Measurements from ENCODE around the gene ZNF518B. TPM values are rescaled to one million over a fixed set of nuclear protein-coding genes. Genes with fewer than 3 reads are reported as not detected.
"Not testable (repeated sequence)": the region's sequence is repeated elsewhere in the genome, so short reads cannot be mapped to it uniquely, and the experiment has no call there.

Gene ZNF518B
- polyA plus RNA-seq, 1 donor from 2014 or later = 38.2 TPM

- H3K27ac ChIP-seq (ENCODE audit: low read length) = no peak overlapping the region
- no peak overlapping the region for H2AFZ ChIP-seq (ENCODE audit: low read depth, low read length)
- no peaks in the 10 kb centered on the region for H4K20me1 ChIP-seq (ENCODE audit: insufficient read depth)
- H3K9me2 ChIP-seq (ENCODE audit: insufficient read depth, low read length) = no peaks in the 10 kb centered on the region
- no peak overlapping the region for H3K4me2 ChIP-seq (ENCODE audit: low read length)
- no peaks in the 10 kb centered on the region for H3F3A ChIP-seq (ENCODE audit: insufficient read depth, low read length, poor library complexity, severe bottlenecking)
- TF ChIP-seq CTCF (IDR thresholded peaks at IDR 0.05; ENCODE audit: poor library complexity, severe bottlenecking) (no peak), TAF1 (IDR thresholded peaks at IDR 0.05; ENCODE audit: low read depth) (no peak), EZH2 (IDR thresholded peaks at IDR 0.05; ENCODE audit: borderline replicate concordance, insufficient read depth, low read length, poor library complexity, severe bottlenecking) (no peak), SMC3 (conservative IDR thresholded peaks at IDR 0.05; ENCODE audit: poor library complexity) (no peak), EP300 (conservative IDR thresholded peaks at IDR 0.05; ENCODE audit: poor library complexity, severe bottlenecking) (no peak), POLR2AphosphoS5 (IDR thresholded peaks at IDR 0.05) (no peak), RAD21 (conservative IDR thresholded peaks at IDR 0.05) (no peak), REST (IDR thresholded peaks at IDR 0.05; ENCODE audit: borderline replicate concordance) (no peak), MXI1 (conservative IDR thresholded peaks at IDR 0.05; ENCODE audit: poor library complexity, severe bottlenecking) (no peak)
- no peaks in the 10 kb centered on the region for H3K9me3 ChIP-seq (ENCODE audit: low read length)
- H3K4me3 ChIP-seq (ENCODE audit: low read length) = no peak overlapping the region
- H3K9ac ChIP-seq (ENCODE audit: low read length) = no peak overlapping the region
- H3K27me3 ChIP-seq (ENCODE audit: insufficient read depth, low read depth, low read length) = no peaks in the 10 kb centered on the region
- H3K79me2 ChIP-seq (replicated peaks; ENCODE audit: insufficient read depth, low read length) = no peaks in the 10 kb centered on the region
- H3K36me3 ChIP-seq (ENCODE audit: insufficient read depth, low read length) = peaks cover 2% of the 10 kb centered on the region
These were observed 19.5 kb downstream of the ZNF518B start for GRCh38 chr4:10437735-10438134.

- not testable (repeated sequence) for H3K4me2 ChIP-seq (ENCODE audit: low read length); H3K36me3 ChIP-seq (ENCODE audit: insufficient read depth, low read length); H2AFZ ChIP-seq (ENCODE audit: low read depth, low read length); H3K27ac ChIP-seq (ENCODE audit: low read length); H3F3A ChIP-seq (ENCODE audit: insufficient read depth, low read length, poor library complexity, severe bottlenecking); H3K9ac ChIP-seq (ENCODE audit: low read length); H3K9me3 ChIP-seq (ENCODE audit: low read length); H4K20me1 ChIP-seq (ENCODE audit: insufficient read depth); H3K79me2 ChIP-seq (replicated peaks; ENCODE audit: insufficient read depth, low read length); H3K9me2 ChIP-seq (ENCODE audit: insufficient read depth, low read length); H3K27me3 ChIP-seq (ENCODE audit: insufficient read depth, low read depth, low read length); H3K4me3 ChIP-seq (ENCODE audit: low read length)
These were observed 29.5 kb downstream of the ZNF518B start for GRCh38 chr4:10427680-10428079.
